ENCODE data around the gene SPATA20. TPM values are rescaled to one million over a fixed set of nuclear protein-coding genes. Genes with fewer than 3 reads are reported as not detected.

SPATA20 gene
- total and polyA plus RNA-seq, 2 of the 8 experiments (the other 6 are each of a cell fraction or from before 2014, with no cell fraction given): 16.2 to 17.5 TPM

GRCh38 chr17:50585891-50586290 lies 38.9 kb downstream of the SPATA20 start (continued):
- TF ChIP-seq CBX5 (IDR thresholded peaks at IDR 0.05; ENCODE audit: low read depth, low read length) (no peak), CBX8 (IDR thresholded peaks at IDR 0.05; ENCODE audit: borderline replicate concordance, low read depth, low read length) (no peak)
